SU-DHL-6 (cell line): ENCODE data around the gene TMEM207.

Experiments used
- H2AFZ ChIP-seq: fragments of 200-600 bp; sonication (generic); 2 replicates; pipeline ENCODE4 v1.6.1; 2014; ENCODE audit warnings: low read depth, mild to moderate bottlenecking, moderate library complexity, mixed read lengths, antibody characterized with exemption, low read length; ENCODE audit not compliant: severe bottlenecking
- H3F3A ChIP-seq: fragments of 200-600 bp; shearing (Covaris generic); 2 replicates; pipeline ENCODE4 v1.6.0; 2016; ENCODE audit warnings: antibody characterized with exemption, mild to moderate bottlenecking; ENCODE audit not compliant: insufficient read depth
- H3K27ac ChIP-seq: fragments of 200-600 bp; sonication (generic); 2 replicates; pipeline ENCODE4 v1.5.1; 2016; ENCODE audit warnings: low read depth, mild to moderate bottlenecking, low read length, moderate library complexity, mixed read lengths
- H3K27me3 ChIP-seq: fragments of 200-600 bp; sonication (generic), shearing (Covaris generic); 2 replicates; pipeline ENCODE4 v1.6.0; 2014; ENCODE audit warnings: mild to moderate bottlenecking, low read length
- H3K36me3 ChIP-seq: fragments of 200-600 bp; sonication (generic); 2 replicates; pipeline ENCODE4 v1.6.1; 2014; ENCODE audit warnings: mild to moderate bottlenecking, low read length, mixed read lengths
- H3K4me2 ChIP-seq: fragments of 300-600, 200-600 bp; shearing (Covaris generic), sonication (generic); 2 replicates; pipeline ENCODE4 v1.6.0; 2014; ENCODE audit warnings: low read length, low read depth, mild to moderate bottlenecking; ENCODE audit not compliant: poor library complexity, severe bottlenecking
- H3K4me3 ChIP-seq: fragments of 200-600 bp; sonication (generic); 2 replicates; pipeline ENCODE4 v1.5.1; 2014; ENCODE audit warnings: antibody characterized with exemption, low read length, mild to moderate bottlenecking, mixed read lengths; ENCODE audit not compliant: insufficient read depth, poor library complexity, severe bottlenecking
- H3K79me2 ChIP-seq: fragments of 200-600 bp; sonication (generic); 2 replicates; pipeline ENCODE4 v1.6.1; 2014; ENCODE audit warnings: mild to moderate bottlenecking, low read length, moderate library complexity; ENCODE audit not compliant: insufficient read depth
- H3K9ac ChIP-seq: fragments of 200-600 bp; sonication (generic); 2 replicates; pipeline ENCODE4 v1.7.0; 2014; ENCODE audit warnings: mild to moderate bottlenecking, low read length
- H3K9me2 ChIP-seq: fragments of 200-600 bp; sonication (generic); replicated peaks from 2 replicates; pipeline ENCODE4 v1.6.1; 2014; ENCODE audit warnings: low read length; ENCODE audit not compliant: insufficient read depth
- H3K9me3 ChIP-seq: fragments of 200-600 bp; sonication (generic); 2 replicates; pipeline ENCODE4 v1.6.1; 2014; ENCODE audit warnings: low read length, mixed read lengths; ENCODE audit not compliant: insufficient read depth
- H4K20me1 ChIP-seq: fragments of 200-600 bp; sonication (generic); 2 replicates; pipeline ENCODE4 v1.6.1; 2014; ENCODE audit warnings: low read depth, mild to moderate bottlenecking, antibody characterized with exemption, low read length, moderate library complexity, mixed read lengths
- EZH2phosphoT487 ChIP-seq: fragments of 200-600 bp; sonication (generic), shearing (Covaris generic); conservative IDR thresholded peaks from 2 replicates; pipeline ENCODE4 v1.6.1; 2018; ENCODE audit warnings: mild to moderate bottlenecking, antibody characterized with exemption, low read length, moderate library complexity, mixed read lengths
- TF ChIP-seq, protein P1 (sequence below): fragments of 200-600 bp; sonication (generic); IDR thresholded peaks from one replicate; pipeline ENCODE4 v1.5.1; 2017; ENCODE audit warnings: antibody characterized with exemption, mild to moderate bottlenecking, low read length, moderate library complexity; ENCODE audit not compliant: insufficient read depth, poor library complexity, severe bottlenecking

Gene TMEM207

DNA sequence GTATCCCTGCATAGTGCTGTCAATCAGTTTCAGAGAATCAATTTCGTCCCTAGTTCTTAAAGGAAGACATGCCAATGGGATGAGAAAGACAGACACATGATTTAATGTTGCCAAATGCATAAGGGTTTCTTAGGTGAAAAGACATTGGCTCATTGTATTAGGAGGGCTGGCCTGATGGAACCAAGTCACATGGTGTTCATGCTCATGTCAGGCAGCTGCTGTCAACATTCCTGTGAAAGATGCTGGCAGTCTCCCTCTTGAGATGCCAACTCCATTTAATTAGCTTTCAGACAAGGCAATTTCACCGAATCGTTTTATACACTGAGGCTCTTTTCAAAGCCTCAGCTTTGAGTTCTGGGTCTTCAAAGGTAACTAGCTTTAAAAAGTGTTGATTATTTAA lies 48.1 kb upstream of the TMEM207 start:
- H3K9ac ChIP-seq, result no peak overlapping the region
- no peaks in the 10 kb centered on the region for H3K9me2 ChIP-seq
- H3K9me3 ChIP-seq, result no peaks in the 10 kb centered on the region
- H3K79me2 ChIP-seq, result no peaks in the 10 kb centered on the region
- H2AFZ ChIP-seq, result no peak overlapping the region
- H3K4me3 ChIP-seq, result no peak overlapping the region
- no peaks in the 10 kb centered on the region for H4K20me1 ChIP-seq
- no peaks in the 10 kb centered on the region for H3F3A ChIP-seq
- no peak overlapping the region for H3K27ac ChIP-seq
- no peak overlapping the region for H3K4me2 ChIP-seq
- TF ChIP-seq, protein P1, sequence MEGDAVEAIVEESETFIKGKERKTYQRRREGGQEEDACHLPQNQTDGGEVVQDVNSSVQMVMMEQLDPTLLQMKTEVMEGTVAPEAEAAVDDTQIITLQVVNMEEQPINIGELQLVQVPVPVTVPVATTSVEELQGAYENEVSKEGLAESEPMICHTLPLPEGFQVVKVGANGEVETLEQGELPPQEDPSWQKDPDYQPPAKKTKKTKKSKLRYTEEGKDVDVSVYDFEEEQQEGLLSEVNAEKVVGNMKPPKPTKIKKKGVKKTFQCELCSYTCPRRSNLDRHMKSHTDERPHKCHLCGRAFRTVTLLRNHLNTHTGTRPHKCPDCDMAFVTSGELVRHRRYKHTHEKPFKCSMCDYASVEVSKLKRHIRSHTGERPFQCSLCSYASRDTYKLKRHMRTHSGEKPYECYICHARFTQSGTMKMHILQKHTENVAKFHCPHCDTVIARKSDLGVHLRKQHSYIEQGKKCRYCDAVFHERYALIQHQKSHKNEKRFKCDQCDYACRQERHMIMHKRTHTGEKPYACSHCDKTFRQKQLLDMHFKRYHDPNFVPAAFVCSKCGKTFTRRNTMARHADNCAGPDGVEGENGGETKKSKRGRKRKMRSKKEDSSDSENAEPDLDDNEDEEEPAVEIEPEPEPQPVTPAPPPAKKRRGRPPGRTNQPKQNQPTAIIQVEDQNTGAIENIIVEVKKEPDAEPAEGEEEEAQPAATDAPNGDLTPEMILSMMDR, result no peak
- TF ChIP-seq EZH2phosphoT487, result no peak
- H3K36me3 ChIP-seq, result no peaks in the 10 kb centered on the region
- H3K27me3 ChIP-seq, result no peaks in the 10 kb centered on the region

DNA sequence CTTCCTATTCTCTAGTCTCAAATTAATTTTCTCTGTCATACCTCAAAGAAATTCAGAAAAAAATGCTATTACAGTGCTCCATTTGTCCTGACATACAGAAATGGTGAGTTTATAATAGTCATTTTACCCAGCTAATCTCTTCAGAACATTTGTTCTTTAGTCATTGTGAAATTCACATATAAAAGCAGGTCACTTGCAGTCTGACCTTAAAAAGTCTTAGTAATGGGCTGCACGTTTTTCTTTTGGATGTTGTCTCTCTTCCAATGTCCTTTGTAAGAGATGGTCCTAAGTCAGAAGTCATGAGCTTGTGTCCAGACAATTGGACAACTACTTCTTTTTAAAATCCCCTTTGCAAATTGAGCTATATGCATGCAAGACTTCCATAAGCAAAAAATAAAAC lies 47.2 kb upstream of the TMEM207 start:
- H3K36me3 ChIP-seq, result no peaks in the 10 kb centered on the region
- no peak overlapping the region for H3K4me2 ChIP-seq
- H3K79me2 ChIP-seq, result no peaks in the 10 kb centered on the region
- H3K27me3 ChIP-seq, result no peaks in the 10 kb centered on the region
- no peak overlapping the region for H3K27ac ChIP-seq
- H3K9ac ChIP-seq, result no peak overlapping the region
- H4K20me1 ChIP-seq, result no peaks in the 10 kb centered on the region
- no peak overlapping the region for H3K4me3 ChIP-seq
- no peaks in the 10 kb centered on the region for H3K9me3 ChIP-seq
- no peaks in the 10 kb centered on the region for H3F3A ChIP-seq
- H2AFZ ChIP-seq, result no peak overlapping the region
- no peak for TF ChIP-seq EZH2phosphoT487
- TF ChIP-seq, protein P1, result no peak
- H3K9me2 ChIP-seq, result no peaks in the 10 kb centered on the region

DNA sequence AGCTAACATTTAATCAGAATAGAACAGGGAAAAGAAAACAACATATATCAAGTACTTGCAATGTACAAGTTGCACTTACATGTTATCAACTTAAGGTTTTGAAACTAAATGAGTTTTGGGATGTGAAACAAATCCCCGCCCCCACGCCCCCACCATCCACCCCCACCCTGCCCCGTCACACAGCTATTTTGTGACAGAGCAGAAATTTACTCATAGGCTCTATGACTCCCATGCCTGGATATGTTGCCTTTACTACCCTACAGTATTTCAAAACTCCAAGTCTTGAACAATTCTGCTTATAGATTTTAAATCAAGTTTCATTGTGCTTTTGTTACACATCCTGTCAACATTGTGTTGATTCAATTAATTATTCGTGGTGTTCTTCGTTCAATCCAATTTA lies 46.1 kb upstream of the TMEM207 start:
- TF ChIP-seq EZH2phosphoT487, result no peak
- H3K27me3 ChIP-seq, result no peaks in the 10 kb centered on the region
- H3K4me3 ChIP-seq, result no peak overlapping the region
- no peaks in the 10 kb centered on the region for H3K36me3 ChIP-seq
- no peaks in the 10 kb centered on the region for H3K9me3 ChIP-seq
- no peak overlapping the region for H3K9ac ChIP-seq
- no peak overlapping the region for H3K4me2 ChIP-seq
- no peaks in the 10 kb centered on the region for H3F3A ChIP-seq
- no peaks in the 10 kb centered on the region for H3K79me2 ChIP-seq
- no peaks in the 10 kb centered on the region for H4K20me1 ChIP-seq
- no peaks in the 10 kb centered on the region for H3K9me2 ChIP-seq
- no peak overlapping the region for H2AFZ ChIP-seq
- H3K27ac ChIP-seq, result no peak overlapping the region

DNA sequence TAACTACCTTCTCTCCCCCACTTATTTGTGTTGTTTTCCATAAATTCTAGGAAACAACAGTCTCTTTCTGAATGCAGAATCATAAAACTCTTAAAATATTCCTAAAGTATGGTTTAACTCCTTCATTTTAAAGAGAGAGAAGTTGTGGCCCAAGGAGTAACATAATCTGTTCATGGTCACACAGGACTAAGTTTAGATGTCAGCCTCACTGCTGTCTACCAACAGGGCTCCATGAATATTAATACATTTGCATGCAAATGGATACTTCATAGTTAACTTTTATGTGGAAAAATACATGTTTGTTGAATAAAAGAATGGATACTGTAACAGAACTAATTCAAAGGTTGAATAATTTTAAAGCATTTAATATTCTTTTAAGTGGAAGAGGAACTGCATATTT lies 45.7 kb upstream of the TMEM207 start:
- Histone ChIP-seq H3K27ac (no peak overlapping the region), H3K9me2 (no peaks in the 10 kb centered on the region), H3K9ac (no peak overlapping the region), H3K9me3 (no peaks in the 10 kb centered on the region), H2AFZ (no peak overlapping the region), H3K4me2 (no peak overlapping the region), H3K27me3 (no peaks in the 10 kb centered on the region), H3K36me3 (no peaks in the 10 kb centered on the region), H3K4me3 (no peak overlapping the region), H3F3A (no peaks in the 10 kb centered on the region), H3K79me2 (no peaks in the 10 kb centered on the region), H4K20me1 (no peaks in the 10 kb centered on the region)
- TF ChIP-seq EZH2phosphoT487, result no peak
- TF ChIP-seq, protein P1, result no peak
